HCT116 (cell line): Measurements from ENCODE around the gene ADIPOR2. TPM values are rescaled to one million over a fixed set of nuclear protein-coding genes. Genes with fewer than 3 reads are reported as not detected.

Source experiments
- ATAC-seq: fragments of 200-7000 bp; cut with Tn5 transposase; 2 replicates; pipeline ENCODE4 v1.9.1; 2020; ENCODE audit warnings: mild to moderate bottlenecking, moderate library complexity
- BruUV-seq: library from RNA; stranded (reverse); fragments of 400-500 nt; replicated peaks from 2 replicates; lab custom pipeline; 2021; lab: Mats Ljungman, UMichigan
- CTCF ChIA-PET: fragments of 300-600 bp; sonication (Branson Sonifier 250); formaldehyde crosslinking; loops from one replicate; lab custom pipeline; 2021; ENCODE audit warnings: antibody characterized with exemption; lab: Charles Lee
- POLR2A ChIA-PET: fragments of 300-600, 350-600 bp; sonication (Branson Sonifier 250); formaldehyde crosslinking; loops from one replicate; lab custom pipeline; 2021; ENCODE audit warnings: antibody characterized with exemption; lab: Charles Lee
- RAD21 ChIA-PET, 2 experiments: fragments of 300-600 bp; sonication (Branson Sonifier 250); formaldehyde crosslinking; loops; one replicate each; lab custom pipeline; 2023; ENCODE audit warnings: low total read pairs in 2 of 2; ENCODE audit not compliant: uncharacterized antibody in 2 of 2, unreplicated experiment in 2 of 2, low non-redundant PET in 1 of 2; lab: Charles Lee
- DNase-seq: peaks from one replicate; pipeline ENCODE4 v3.0.0-alpha.2; 2010; ENCODE audit warnings: low read depth, low spot score
- H2AFZ ChIP-seq: fragments of 200-600 bp; shearing (Covaris generic), sonication (generic); 2 replicates; pipeline ENCODE4 v1.6.1; 2017; ENCODE audit warnings: low read depth, mixed run types, mixed read lengths, antibody characterized with exemption, low read length; ENCODE audit not compliant: poor library complexity, severe bottlenecking
- H3K27ac ChIP-seq: 2 replicates; pipeline ENCODE4 v1.5.1; 2012; ENCODE audit warnings: low read depth, low read length
- H3K27me3 ChIP-seq: fragments of 200-600 bp; sonication (generic); 2 replicates; pipeline ENCODE4 v1.6.1; 2016; ENCODE audit warnings: mixed run types, low read length, mixed read lengths; ENCODE audit not compliant: insufficient read depth
- H3K36me3 ChIP-seq, 2 experiments: fragments of 200-500 bp in 1 of 2; fragments of 200-600 bp in 1 of 2; sonication (Bioruptor generic) in 1 of 2; sonication (generic) in 1 of 2; 2 replicates each; pipeline versions ENCODE4 v1.5.1 to v1.6.1; 2014 to 2016; ENCODE audit warnings: low read length in 2 of 2, inconsistent platforms in 1 of 2, mixed read lengths in 1 of 2, mixed run types in 1 of 2; ENCODE audit not compliant: insufficient read depth in 2 of 2, control insufficient read depth in 1 of 2
- H3K4me1 ChIP-seq, 2 experiments: fragments of 200-600 bp in 1 of 2; sonication (generic) in 1 of 2; 2 replicates each; pipeline versions ENCODE4 v1.5.1 to v1.6.1; 2012 to 2017; ENCODE audit warnings: low read length in 2 of 2, inconsistent platforms in 1 of 2, mild to moderate bottlenecking in 1 of 2, mixed read lengths in 1 of 2, mixed run types in 1 of 2, moderate library complexity in 1 of 2; ENCODE audit not compliant: insufficient read depth in 2 of 2, control insufficient read depth in 1 of 2
- H3K4me2 ChIP-seq: fragments of 200-600 bp; sonication (generic); 2 replicates; pipeline ENCODE4 v1.6.1; 2017; ENCODE audit warnings: mixed run types, low read length, mixed read lengths
- H3K4me3 ChIP-seq, 2 experiments: fragments of 200-600 bp in 1 of 2; sonication (generic) in 1 of 2; replicated peaks in 1 of 2; 2 replicates each; pipeline ENCODE4 v1.5.1; 2011 to 2016; ENCODE audit warnings: low read length in 2 of 2, control low read depth in 1 of 2, low read depth in 1 of 2, mild to moderate bottlenecking in 1 of 2, mixed read lengths in 1 of 2, mixed run types in 1 of 2
- H3K79me2 ChIP-seq: fragments of 200-600 bp; sonication (generic); 2 replicates; pipeline ENCODE4 v1.6.1; 2017; ENCODE audit warnings: mild to moderate bottlenecking, mixed run types, low read length, moderate library complexity, mixed read lengths; ENCODE audit not compliant: insufficient read depth
- H3K9ac ChIP-seq: fragments of 200-600 bp; sonication (generic); 2 replicates; pipeline ENCODE4 v1.6.1; 2016; ENCODE audit warnings: low read length, mixed read lengths
- H3K9me2 ChIP-seq: fragments of 200-600 bp; sonication (generic), shearing (Covaris generic); 2 replicates; pipeline ENCODE4 v1.6.1; 2017; ENCODE audit warnings: mixed run types, mild to moderate bottlenecking, moderate library complexity; ENCODE audit not compliant: insufficient read depth
- H3K9me3 ChIP-seq, 2 experiments: fragments of 200-500 bp in 1 of 2; fragments of 200-600 bp in 1 of 2; sonication (Bioruptor generic) in 1 of 2; sonication (generic) in 1 of 2; 2 replicates each; pipeline ENCODE4 v1.6.1; 2014 to 2017; ENCODE audit warnings: low read length in 2 of 2, mixed read lengths in 2 of 2, inconsistent platforms in 1 of 2, low read depth in 1 of 2, mild to moderate bottlenecking in 1 of 2, mixed run types in 1 of 2, moderate library complexity in 1 of 2; ENCODE audit not compliant: control insufficient read depth in 1 of 2, insufficient read depth in 1 of 2
- H4K20me1 ChIP-seq: fragments of 200-600 bp; sonication (generic), shearing (Covaris generic); 2 replicates; pipeline ENCODE4 v1.6.1; 2017; ENCODE audit warnings: mixed run types, mild to moderate bottlenecking, moderate library complexity; ENCODE audit not compliant: insufficient read depth
- CTCF ChIP-seq, 3 experiments: fragments of 200-600 bp in 1 of 3; sonication (generic) in 1 of 3; IDR thresholded peaks in 2 of 3; conservative IDR thresholded peaks in 1 of 3; 2 replicates each; pipeline ENCODE4 v1.5.1; 2012 to 2017; ENCODE audit warnings: low read depth in 2 of 3, low read length in 2 of 3, antibody characterized with exemption in 1 of 3, borderline replicate concordance in 1 of 3, control low read depth in 1 of 3, mild to moderate bottlenecking in 1 of 3, mixed read lengths in 1 of 3, mixed run types in 1 of 3, moderate library complexity in 1 of 3; ENCODE audit not compliant: insufficient read depth in 1 of 3
- ELF1 ChIP-seq: IDR thresholded peaks from 2 replicates; pipeline ENCODE4 v1.6.1; 2012; ENCODE audit warnings: low read depth, borderline replicate concordance
- FOSL1 ChIP-seq: IDR thresholded peaks from 2 replicates; pipeline ENCODE4 v1.6.1; 2012; ENCODE audit warnings: low read depth
- JUND ChIP-seq: IDR thresholded peaks from 2 replicates; pipeline ENCODE4 v1.6.1; 2012
- POLR2A ChIP-seq: IDR thresholded peaks from 2 replicates; pipeline ENCODE4 v1.7.0; 2011; ENCODE audit warnings: borderline replicate concordance; ENCODE audit not compliant: insufficient read depth, insufficient read length; ENCODE audit errors: extremely low read depth
- SIN3A ChIP-seq: IDR thresholded peaks from 2 replicates; pipeline ENCODE4 v1.6.1; 2012; ENCODE audit warnings: low read depth
- SP1 ChIP-seq: IDR thresholded peaks from 2 replicates; pipeline ENCODE4 v1.6.1; 2012; ENCODE audit warnings: low read depth
- TCF7L2 ChIP-seq: IDR thresholded peaks from 2 replicates; pipeline ENCODE4 v1.7.0; 2011; ENCODE audit warnings: borderline replicate concordance, inconsistent platforms; ENCODE audit not compliant: insufficient read depth, insufficient read length; ENCODE audit errors: extremely low read depth
- YY1 ChIP-seq: IDR thresholded peaks from 2 replicates; pipeline ENCODE4 v1.6.1; 2011; ENCODE audit warnings: low read length, low read depth, moderate library complexity, mild to moderate bottlenecking; ENCODE audit not compliant: insufficient replicate concordance; ENCODE audit errors: extremely low read depth
- ZBTB33 ChIP-seq: IDR thresholded peaks from 2 replicates; pipeline ENCODE4 v1.6.1; 2011; ENCODE audit warnings: mild to moderate bottlenecking, low read length, moderate library complexity; ENCODE audit not compliant: insufficient replicate concordance; ENCODE audit errors: extremely low read depth
- ZFX ChIP-seq: fragments of 450-650 bp; IDR thresholded peaks from 2 replicates; pipeline ENCODE4 v1.6.1; 2017
- intact Hi-C: fragments of 100-400 bp; cut with micrococcal nuclease; formaldehyde crosslinking; loops from 2 replicates; pipeline ENCODE4 v1.10.0; 2022
- total RNA-seq: library from RNA; stranded (reverse); gene quantifications from one replicate; pipeline ENCODE4 v1.2.1, GENCODE V29; 2021; ENCODE audit not compliant: unreplicated experiment

ADIPOR2 gene
- total RNA-seq, 1 experiment from 2014 or later = 69.9 TPM

GRCh38 chr12:1779783-1780182, 88.9 kb downstream of the ADIPOR2 start:
- ATAC-seq = no peak
- intact Hi-C loops = no loop called here
- peaks cover 36% of the 10 kb centered on the region for H3K79me2 ChIP-seq

GRCh38 chr12:1781772-1782171, 90.9 kb downstream of the ADIPOR2 start:
- ATAC-seq = no peak
- Histone ChIP-seq H3K9ac (no peak overlapping the region), H3K4me1 (no peaks in the 10 kb centered on the region), H4K20me1 (no peaks in the 10 kb centered on the region), H3K9me3 (no peaks in the 10 kb centered on the region), H3K4me2 (no peak overlapping the region), H2AFZ (no peak overlapping the region), H3K4me3 (no peak overlapping the region), H3K27ac (no peak overlapping the region), H3K36me3 (peaks cover 9 to 18% of the 10 kb centered on the region in 2 experiments), H3K27me3 (no peaks in the 10 kb centered on the region), H3K79me2 (peaks cover 18% of the 10 kb centered on the region), H3K9me2 (no peaks in the 10 kb centered on the region)
- DNase-seq = no peak
- POLR2A ChIA-PET = no interaction called here
- TF ChIP-seq JUND = no peak
- no peak for TF ChIP-seq YY1
- no peak for TF ChIP-seq SIN3A
- TF ChIP-seq POLR2A = no peak
- TF ChIP-seq ZBTB33 = no peak
- no peak for TF ChIP-seq SP1
- no peak for TF ChIP-seq ZFX
- TF ChIP-seq FOSL1 = no peak
- no peak for TF ChIP-seq CTCF (IDR thresholded peaks at IDR 0.05 in 2 of 3, conservative IDR thresholded peaks at IDR 0.05 in 1 of 3; ENCODE audit: borderline replicate concordance in 1 of 3, insufficient read depth in 1 of 3, low read depth in 2 of 3, low read length in 2 of 3)
- BruUV-seq = no TSS peak
- intact Hi-C loops = no loop called here
- RAD21 ChIA-PET = no interaction called here
- CTCF ChIA-PET = interaction anchor here (1.4 kb wide), 1 partner anchor 10 kb away, joined by 3 read pairs; no protein-coding TSS in a partner anchor

More at GRCh38 chr12:1779783-1780182, 88.9 kb downstream of the ADIPOR2 start:
- H3K9me3 ChIP-seq = no peaks in the 10 kb centered on the region
- BruUV-seq = no TSS peak
- ChIA-PET POLR2A (no interaction called here), RAD21 (no interaction called here)
- no peak overlapping the region for H3K4me2 ChIP-seq
- no peaks in the 10 kb centered on the region for H4K20me1 ChIP-seq
- peaks cover 9 to 12% of the 10 kb centered on the region in 2 experiments for H3K36me3 ChIP-seq
- H3K9ac ChIP-seq = no peak overlapping the region
- peaks cover 2 to 10% of the 10 kb centered on the region in 2 experiments; a peak in 2 of 4 replicates for H3K4me1 ChIP-seq
- H3K27ac ChIP-seq = no peak overlapping the region
- no peak overlapping the region for H3K4me3 ChIP-seq
- no peaks in the 10 kb centered on the region for H3K9me2 ChIP-seq
- H2AFZ ChIP-seq = no peak overlapping the region
- DNase-seq = no peak
- no peak for TF ChIP-seq ELF1
- TF ChIP-seq TCF7L2 = no peak
- TF ChIP-seq, all 23 proteins: peak for 0
- CTCF ChIA-PET = no interaction called here
- H3K27me3 ChIP-seq = no peaks in the 10 kb centered on the region
